ENCODE results near the gene GMDS.

DNA sequence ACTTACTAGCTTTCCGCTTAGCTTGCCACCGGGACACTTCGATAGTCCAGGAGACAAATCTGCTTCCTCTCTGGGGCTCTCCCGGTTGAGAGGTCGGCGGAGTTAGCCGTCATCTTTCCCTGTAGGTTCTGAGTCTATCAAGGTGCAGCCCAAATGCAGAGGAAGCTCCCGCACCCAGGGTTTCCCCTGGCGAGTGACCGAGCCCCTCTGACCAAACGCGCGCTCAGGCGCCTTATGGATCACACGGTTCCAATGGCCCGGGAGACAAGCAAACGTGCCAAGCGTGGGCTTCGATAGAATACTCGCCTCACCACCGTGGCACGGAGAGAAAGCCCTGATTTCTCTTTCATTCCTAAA is 651.5 kb downstream of the GMDS start:
- TF ChIP-seq, protein P1, sequence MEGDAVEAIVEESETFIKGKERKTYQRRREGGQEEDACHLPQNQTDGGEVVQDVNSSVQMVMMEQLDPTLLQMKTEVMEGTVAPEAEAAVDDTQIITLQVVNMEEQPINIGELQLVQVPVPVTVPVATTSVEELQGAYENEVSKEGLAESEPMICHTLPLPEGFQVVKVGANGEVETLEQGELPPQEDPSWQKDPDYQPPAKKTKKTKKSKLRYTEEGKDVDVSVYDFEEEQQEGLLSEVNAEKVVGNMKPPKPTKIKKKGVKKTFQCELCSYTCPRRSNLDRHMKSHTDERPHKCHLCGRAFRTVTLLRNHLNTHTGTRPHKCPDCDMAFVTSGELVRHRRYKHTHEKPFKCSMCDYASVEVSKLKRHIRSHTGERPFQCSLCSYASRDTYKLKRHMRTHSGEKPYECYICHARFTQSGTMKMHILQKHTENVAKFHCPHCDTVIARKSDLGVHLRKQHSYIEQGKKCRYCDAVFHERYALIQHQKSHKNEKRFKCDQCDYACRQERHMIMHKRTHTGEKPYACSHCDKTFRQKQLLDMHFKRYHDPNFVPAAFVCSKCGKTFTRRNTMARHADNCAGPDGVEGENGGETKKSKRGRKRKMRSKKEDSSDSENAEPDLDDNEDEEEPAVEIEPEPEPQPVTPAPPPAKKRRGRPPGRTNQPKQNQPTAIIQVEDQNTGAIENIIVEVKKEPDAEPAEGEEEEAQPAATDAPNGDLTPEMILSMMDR (IDR thresholded peaks at IDR 0.05), result no peak
- TF ChIP-seq SMC3 (IDR thresholded peaks at IDR 0.05; ENCODE audit: low read depth, low read length), result no peak
- no peak for TF ChIP-seq POLR2AphosphoS5 (IDR thresholded peaks at IDR 0.05; ENCODE audit: low read depth, low read length)
- TF ChIP-seq RCOR1 (IDR thresholded peaks at IDR 0.05; ENCODE audit: low read length), result no peak
- TF ChIP-seq ELF1 (IDR thresholded peaks at IDR 0.05), result no peak

All from SK-N-SH (cell line).